Measurements from ENCODE around the gene IL17C.

- TF ChIP-seq EP300 (IDR thresholded peaks at IDR 0.05) (no peak), SREBF2 (IDR thresholded peaks at IDR 0.05) (no peak), POLR2A (IDR thresholded peaks at IDR 0.05; ENCODE audit: low read length) (no peak), MAFK (IDR thresholded peaks at IDR 0.05; ENCODE audit: partially characterized antibody) (no peak)
These were observed 19.0 kb downstream of the IL17C start for GRCh38 chr16:88657371-88657770.

Measured in A549 (cell line).